ENCODE measurements around the gene PIP4K2B.

DNA sequence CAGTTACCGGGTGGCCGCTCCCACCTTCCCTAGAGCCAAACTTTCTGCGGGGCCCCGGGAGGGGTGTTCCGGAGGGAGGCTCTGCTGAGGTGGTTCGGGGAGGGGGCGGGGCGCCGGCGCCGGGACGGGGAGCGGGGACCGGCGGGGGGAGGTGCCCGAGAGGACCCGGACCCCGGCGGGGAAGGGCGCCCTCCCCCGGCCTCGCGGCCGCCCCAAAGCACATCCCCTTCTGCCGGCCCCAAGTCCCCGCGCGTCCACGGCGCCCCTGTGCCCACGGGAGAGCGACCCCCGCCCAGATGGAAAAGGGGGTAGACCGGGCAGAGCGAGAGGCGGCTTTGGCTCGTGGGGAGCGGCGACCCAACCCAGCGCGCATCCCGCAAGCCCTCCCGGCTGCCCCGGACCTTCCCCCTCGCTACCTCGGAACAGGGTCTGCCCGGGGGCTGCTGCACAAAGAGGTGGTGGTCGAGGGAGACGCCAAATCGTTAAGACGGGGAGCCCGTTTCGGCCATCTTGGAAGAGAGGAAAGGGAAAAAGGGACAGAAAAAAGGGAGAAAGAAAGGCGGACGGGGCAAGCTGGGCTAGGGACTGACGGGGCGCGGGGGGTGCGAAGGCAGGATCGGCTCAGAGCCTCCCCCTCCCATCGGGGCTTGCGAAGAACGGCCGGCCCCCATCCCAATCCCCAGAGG lies 51.8 kb downstream of the PIP4K2B start:
- TF ChIP-seq, protein P1, sequence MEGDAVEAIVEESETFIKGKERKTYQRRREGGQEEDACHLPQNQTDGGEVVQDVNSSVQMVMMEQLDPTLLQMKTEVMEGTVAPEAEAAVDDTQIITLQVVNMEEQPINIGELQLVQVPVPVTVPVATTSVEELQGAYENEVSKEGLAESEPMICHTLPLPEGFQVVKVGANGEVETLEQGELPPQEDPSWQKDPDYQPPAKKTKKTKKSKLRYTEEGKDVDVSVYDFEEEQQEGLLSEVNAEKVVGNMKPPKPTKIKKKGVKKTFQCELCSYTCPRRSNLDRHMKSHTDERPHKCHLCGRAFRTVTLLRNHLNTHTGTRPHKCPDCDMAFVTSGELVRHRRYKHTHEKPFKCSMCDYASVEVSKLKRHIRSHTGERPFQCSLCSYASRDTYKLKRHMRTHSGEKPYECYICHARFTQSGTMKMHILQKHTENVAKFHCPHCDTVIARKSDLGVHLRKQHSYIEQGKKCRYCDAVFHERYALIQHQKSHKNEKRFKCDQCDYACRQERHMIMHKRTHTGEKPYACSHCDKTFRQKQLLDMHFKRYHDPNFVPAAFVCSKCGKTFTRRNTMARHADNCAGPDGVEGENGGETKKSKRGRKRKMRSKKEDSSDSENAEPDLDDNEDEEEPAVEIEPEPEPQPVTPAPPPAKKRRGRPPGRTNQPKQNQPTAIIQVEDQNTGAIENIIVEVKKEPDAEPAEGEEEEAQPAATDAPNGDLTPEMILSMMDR (IDR thresholded peaks at IDR 0.05): peak in 6 of 12 donors; percentile 8 to 47 (median 24)
- no peak for TF ChIP-seq POLR2A (IDR thresholded peaks at IDR 0.05)
